GM19455 (cell line): Measurements from ENCODE around the gene GGT5.
"Not testable (repeated sequence)": the region's sequence is repeated elsewhere in the genome, so short reads cannot be mapped to it uniquely, and the experiment has no call there.

Experiments
- ATAC-seq: cut with Tn5 transposase; IDR thresholded peaks from one replicate; pipeline ENCODE4 v1.9.1; 2021; ENCODE audit not compliant: unreplicated experiment

GGT5 gene

DNA sequence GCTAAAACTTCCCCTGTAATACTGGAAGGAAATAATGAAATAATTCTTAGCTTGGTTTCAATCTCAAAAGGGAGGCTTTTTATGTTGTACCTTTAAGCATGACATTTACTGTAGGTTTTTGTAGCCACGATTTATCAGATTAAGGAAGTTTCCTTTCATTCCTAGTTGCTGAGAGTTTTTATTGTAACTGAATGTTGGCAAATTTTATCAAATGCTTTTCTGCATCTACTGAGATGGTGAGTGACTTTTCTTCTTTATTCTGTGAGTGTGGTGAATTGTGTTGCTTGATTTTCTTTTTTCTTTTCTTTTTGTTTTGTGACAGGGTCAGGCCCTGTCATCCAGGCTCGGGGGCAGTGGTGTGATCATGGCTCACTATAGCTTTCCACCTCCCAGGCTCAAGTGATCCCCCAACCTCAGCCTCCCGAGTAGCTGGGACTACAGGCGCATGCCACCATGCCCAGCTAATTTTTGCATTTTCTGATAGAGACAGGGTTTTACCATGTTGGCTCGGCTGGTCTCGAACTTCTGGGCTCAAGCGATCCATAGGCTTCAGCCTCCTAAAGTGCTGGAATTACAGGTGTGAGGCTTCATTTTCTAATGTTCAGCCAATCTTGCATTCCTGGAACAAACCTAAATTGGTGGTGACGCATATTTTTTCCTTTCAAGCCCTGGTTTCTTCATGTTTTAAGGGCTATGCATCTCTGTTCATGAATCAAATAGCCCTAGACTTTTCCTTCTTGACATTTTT lies 37.4 kb downstream of the GGT5 start:
- ATAC-seq = no peak

DNA sequence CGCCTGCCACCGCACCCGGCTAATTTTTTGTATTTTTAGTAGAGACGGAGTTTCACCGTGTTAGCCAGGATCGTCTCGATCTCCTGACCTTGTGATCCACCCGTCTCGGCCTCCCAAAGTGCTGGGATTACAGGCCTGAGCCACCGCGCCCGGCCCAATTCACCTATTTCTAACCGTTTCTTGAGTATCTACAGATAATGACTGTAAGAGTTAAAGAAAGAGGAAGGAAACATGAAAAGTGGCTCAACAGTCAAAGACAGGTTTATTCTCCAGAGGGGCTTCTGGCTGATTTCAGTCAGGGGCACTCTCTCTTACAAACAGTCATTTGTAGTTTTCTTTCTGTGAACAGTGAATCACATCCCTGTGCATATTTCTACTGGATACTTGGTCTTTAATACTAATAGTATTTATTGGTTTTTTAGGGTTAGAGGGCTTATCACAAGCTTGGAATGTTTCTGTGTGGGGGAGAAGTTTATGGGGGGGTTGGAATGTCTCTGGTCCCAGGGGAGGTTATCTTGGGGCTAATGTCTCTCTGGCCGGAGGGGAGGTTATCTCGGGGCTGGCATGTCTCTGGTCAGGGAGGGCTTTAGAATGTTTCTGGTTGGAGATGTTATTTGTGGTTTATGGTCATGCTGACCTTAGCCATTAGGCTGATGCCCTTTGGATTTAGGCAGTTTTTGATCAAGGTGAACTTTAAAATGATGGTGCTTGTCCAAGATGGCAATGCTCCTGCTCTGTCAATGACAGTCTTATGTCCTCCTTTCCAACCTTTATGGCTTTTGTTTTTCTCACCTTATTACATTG lies 38.2 kb downstream of the GGT5 start:
- not testable (repeated sequence) for ATAC-seq

DNA sequence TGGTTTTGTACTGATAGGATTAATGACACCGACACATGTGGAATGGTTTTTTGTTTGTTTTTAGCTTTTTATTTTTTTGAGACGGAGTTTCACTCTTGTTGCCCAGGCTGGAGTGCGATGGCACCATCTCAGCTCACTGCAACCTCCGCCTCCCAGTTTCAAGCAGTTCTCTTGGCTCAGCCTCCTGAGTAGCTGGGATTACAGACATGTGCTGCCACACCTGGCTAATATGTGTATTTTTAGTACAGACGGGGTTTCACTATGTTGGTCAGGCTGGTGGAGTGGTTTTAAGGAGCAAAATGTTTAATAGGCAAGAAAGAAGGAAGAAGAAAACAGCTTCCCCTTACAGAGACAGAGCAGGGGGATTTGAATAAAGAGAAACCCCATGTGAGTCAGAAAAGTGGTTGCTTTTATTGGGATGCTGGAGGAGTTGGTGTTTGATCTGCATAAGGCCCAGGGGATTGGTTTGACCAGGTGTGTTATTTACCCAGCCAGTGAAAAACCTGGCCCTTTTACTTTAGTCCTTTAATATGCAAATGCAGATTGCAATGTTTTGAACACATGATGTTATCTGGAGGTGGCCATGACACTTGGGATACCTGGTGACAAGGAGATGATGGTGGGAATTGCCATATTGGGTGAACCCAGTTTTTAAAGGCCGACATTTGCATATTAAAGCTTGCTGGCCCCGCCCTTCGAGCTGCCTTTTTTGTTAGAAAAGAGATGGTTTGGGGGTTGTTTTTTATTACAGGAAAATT lies 39.3 kb downstream of the GGT5 start:
- ATAC-seq = no peak

DNA sequence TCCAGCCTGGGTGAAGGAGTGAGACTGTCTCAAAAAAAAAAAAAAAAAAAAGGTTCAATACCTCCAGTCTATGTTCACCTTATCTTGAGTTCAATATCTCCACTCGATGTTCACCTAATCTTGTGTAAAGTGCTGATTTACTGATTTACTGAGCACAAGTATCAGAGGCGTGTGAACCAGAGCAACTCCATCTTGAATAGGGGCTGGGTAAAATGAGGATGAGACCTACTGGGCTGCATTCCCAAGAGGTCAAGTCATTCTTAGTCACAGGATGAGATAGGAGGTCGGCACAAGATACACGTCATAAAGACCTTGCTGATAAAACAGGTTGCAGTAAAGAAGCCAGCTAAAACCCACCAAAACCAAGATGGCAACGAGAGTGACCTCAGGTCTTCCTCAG lies 41.0 kb downstream of the GGT5 start:
- ATAC-seq = not testable (repeated sequence)

DNA sequence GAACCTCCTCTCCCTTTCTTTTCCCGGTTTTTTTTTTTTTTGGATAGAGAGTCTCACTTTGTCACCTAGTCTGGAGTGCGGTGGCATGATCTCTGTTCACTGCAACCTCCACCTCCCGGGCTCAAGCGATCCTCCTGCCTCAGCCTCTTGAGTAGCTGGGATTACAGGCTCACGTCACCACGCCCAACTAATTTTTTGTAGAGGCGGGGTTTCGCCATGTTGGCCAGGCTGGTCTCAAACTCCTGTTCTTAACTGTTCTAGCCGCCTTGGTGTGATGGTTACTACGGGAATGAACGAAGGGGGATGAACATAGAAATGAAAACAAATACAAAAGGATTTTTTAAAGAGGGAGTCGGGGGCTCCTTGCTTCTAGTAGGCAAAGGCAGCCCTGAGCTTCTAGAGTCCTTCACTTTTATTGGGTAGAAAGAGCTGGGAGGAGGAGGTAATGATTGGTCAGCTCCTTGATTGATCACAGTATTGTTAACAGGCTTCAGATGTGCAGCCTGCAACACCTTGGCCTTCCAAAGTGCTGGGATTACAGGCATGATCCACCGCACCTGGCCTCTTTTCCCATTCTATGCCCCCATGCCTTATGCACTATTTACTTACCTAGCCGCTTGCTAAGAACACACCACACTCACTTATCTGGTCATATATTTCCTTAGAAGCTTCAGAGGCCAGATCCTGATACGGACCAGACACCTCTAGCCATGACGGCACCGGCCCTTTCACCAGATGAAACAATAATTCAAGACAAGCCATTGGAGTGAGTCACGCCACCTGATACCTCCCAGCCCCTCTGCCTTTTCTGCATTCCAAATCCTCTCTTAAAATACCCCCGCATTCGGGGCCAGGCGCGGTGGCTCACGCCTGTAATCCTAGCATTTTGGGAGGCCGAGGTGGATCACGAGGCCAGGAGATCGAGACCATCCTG lies 42.9 kb downstream of the GGT5 start:
- no peak for ATAC-seq

DNA sequence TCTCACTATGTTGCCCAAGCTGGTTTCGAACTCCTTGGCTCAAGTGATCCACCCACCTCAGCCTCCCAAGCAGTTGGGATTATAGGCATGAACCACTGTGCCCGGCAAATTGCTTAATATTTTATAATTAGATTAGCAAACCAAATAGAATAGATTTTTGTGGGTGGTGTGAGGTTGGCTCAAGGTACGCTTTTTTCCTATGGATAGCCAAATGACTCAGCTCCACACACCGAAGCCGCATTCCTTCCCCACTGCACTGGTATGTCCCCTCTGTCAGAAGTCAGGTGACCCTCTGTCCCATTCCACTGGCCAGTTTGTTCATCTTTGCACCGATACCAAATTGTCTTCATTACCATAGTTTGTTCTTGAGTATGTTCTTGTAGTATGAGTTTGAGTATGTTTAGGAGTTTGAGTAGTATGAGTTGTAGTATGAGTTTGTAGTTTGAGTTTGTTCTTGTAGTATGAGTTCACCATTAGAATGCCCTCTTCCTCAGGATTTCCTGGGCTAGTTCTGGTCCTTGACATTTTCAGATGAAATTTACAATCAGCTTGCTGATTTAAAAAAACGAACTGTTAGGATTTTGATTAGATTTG lies 44.2 kb downstream of the GGT5 start:
- no peak for ATAC-seq

DNA sequence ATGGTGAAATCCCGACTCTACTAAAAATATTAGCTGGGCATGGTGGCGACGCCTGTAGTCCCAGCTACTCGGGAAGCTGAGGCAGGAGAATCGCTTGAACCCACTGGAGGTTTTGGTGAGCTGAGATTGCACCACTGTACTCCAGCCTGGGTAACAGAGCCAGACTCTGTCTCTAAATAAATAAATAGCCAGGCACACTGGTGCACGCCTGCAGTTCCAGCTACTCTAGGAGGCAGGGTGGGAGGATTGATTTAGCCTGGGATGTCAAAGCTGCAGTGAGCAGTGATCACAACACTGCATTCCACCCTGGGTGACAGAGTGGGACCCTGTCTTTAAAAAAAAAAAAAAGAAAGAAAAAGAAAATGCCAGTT lies 46.2 kb downstream of the GGT5 start:
- ATAC-seq = no peak

DNA sequence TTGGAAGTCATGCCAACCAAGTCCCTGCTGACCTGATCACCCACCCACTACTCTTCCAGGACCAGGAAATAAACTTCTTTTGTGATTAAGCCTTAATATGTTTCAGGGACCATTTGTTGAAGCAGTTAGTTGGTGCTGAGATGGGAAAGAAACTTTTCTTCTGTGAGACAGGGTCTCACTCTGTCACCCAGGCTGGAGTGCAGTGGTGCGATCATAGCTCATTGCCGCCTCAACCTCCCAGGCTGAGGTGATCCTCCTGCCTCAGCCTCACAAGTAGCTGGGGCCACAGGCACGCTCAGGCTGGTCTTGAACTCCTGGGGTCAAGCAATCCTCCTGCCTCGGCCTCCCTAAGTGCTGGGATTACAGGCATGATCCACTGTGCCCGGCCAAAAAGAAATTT lies 53.0 kb downstream of the GGT5 start:
- no peak for ATAC-seq

DNA sequence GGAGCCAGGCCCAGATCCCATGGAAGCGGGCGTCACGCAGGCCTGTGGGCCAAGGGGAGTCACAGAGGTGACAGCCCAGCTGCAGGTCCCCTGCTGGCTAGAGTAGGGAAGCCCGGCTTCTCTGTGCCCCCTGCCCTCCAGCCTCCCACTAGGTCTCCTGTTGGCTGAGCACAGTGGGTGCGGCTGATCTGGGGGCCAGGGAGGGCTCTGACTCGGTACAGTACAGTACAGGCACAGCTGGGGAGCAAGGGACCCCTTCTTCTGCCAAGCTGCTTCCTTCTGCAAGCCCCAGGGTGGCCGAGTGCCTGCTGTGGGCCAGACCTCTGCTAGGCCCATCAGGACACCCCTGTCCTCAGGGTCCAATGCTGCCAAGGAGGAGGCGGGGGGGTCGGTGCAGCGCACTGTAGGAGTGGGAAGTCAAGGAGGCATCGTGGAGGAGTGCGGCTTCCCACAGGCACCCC lies 53.5 kb downstream of the GGT5 start:
- ATAC-seq = no peak

DNA sequence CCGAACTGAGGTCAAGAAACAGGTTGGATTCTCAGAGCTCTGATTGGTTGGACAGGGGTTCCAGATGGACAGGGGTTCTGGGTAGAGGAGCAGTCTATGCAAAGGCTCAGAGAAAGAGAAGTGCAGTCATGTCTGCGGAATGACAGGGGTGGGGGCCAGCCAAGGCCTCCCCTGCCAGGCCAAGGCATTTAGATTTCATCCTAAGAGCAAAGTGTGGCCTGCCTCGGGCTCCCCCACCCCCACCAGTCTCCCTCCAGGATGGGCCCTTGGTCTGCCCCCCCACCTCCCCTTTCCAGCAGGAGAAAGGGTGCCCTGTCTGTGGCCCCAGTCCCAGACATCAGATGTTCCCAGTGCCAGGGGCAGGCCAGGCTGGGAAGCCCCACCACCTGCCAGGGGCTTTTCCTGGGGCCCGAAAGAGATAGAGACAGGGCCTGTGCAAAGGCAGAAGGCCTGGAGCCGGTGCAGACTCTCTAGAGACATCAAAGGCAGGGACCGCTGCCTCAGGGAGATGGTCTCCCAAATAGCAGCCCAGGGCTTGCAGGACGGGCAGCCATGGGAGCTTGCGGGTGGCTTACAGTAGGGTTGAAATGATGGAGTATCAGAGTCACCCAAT lies 54.2 kb downstream of the GGT5 start:
- no peak for ATAC-seq

DNA sequence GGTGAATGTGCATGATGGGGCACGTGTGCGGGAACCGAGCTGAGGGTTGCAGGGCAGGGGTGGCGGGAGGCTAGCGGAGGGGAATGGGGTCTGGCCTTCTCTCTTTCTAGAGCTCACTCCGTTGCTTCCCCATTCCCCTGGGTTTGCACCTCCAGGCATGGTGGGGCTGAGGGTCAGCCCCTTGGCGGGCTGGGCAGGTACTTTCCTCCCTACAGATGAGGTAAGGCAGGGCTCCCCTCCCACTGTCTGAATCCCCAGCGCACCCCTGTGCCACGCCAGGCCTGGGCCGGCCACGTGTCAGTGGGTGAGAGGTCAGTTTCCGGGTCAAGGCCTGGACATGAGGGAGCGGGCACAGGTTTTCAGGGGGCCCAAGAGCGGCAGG lies 54.7 kb downstream of the GGT5 start:
- no peak for ATAC-seq

DNA sequence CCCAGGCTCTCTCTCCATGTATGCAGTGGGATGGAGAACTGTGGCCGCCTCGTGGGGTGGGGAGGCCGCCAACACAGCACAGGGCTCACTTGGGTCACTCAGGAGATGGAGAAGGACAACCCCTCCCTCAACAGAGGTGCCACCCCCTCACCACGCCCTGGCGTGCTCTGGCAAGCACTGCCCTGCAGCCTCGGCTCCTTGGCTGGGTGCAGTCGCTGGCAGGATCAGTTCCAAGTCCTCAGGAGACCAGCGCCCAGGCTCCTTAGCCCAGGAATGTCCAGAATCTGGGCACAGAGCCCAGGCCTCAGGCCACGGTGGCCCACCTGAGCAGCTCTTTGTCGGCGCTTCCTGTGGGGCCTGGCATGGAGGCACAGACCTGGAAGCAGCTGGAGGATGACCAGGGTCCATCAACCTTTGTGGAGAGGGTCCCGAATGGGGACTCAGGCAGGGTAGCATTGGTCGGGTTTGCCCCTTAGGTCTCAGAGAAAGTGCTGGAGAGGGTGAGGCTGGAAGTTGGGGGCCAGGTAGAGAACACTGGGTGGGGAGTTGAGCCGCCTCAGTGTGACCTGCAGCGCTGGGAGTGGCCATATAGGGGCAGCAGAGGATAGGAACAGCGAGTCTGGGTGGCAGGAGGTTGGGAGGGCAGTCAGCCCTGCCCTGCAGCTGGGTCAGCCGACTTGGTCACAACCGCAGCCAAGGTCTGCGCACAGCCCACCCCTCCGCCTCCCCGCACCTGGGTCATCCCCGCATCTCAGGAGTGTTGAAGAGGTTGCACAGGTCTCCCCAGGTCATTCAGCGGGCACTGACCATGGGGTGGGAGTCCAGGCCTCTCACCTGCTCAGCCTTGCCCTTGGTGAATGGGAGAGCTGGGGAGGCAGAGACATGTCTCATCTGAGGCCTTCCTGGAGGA lies 55.4 kb downstream of the GGT5 start:
- ATAC-seq = no peak

DNA sequence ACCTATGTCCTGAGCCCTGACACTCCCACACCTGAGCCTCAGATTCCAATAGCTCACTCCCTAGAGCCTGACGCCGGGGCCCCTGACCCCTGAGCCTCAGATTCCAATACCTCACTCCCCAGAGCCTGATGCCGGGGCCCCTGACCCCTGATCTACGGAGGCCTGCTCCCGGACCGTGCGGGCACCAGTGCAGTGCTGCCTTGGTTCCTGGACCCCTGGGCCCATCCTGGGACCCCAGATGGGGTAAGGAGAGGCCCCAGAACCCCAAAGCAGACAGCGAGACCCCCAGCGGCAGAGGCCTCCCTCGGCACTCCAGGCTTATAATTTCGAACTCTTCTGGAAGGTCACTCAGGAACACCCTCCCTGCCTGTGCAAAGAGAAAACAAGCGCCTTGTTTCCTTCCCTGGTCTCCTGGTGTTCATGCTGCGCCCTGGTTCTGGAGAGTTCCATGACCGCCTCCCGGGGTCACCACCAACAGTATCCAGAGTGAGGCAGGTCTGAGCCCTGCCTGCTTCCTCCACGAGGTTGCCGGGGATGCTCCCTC lies 56.1 kb downstream of the GGT5 start:
- no peak for ATAC-seq

DNA sequence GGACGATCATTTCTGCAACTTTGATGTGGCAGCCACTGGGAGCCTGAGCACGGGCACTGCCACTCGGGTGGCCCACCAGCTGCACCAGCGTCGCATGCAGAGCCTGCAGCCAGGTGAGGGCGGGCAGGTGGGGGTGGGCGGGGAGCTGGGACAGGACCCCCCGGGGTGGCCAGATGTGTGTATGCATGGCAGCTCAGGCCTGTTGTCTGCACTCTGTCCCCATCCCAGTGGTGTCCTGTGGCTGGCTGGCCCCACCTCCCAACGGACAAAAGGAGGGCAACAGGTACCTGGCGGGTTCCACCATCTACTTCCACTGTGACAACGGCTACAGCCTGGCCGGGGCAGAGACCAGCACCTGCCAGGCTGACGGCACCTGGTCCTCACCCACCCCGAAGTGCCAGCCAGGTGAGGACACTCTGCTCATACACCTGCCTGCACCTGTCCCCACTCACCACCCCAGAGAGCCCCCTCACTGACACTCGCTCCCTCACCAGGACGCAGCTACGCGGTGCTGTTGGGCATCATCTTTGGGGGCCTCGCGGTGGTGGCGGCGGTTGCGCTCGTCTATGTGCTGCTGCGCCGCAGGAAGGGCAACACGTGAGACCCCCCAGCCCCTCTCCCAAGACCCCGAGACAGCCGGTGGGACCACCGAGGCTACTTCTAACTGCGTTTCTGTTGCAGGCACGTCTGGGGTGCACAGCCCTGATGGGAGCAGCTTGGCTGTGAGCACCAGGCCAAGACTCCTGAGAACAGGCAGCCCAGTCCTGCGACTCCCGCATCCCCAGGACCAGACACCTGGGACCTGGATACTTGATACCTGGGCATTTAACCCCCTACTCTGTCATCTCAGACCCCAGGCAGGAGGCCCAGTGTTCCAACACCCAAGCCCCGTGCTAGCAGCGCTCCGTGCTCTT lies 56.9 kb downstream of the GGT5 start:
- ATAC-seq = no peak

DNA sequence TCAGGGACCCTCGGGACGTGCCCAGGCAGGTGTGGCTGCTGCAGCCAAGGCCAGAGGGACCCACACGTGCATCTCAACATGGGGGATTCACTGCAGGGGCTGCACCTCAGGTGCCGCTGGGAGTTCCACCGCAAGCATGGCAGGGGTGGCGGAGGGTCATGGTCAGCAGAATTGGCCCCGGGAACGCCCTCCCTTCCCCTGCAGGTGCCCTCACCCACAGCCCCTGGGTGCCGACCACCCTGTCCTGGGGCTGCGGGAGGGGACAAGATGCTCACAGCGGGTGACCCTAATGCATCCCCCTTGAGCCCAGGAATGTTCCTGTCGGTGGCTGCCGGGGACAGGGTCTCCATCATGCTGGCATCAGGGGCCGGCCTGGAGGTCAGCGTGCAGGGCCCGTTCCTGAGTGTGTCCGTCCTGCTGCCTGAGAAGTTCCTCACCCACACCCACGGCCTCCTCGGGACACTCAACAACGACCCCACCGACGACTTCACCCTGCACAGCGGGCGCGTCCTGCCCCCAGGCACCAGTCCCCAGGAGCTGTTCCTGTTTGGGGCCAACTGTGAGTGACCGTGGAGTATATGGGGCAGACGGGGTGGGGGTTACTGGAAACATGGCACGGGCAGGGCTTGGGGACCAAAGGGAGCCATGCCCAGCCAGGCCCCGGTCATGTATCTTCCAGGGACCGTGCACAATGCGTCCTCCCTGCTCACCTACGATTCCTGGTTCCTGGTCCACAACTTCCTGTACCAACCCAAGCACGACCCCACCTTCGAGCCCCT lies 57.8 kb downstream of the GGT5 start:
- ATAC-seq = no peak

DNA sequence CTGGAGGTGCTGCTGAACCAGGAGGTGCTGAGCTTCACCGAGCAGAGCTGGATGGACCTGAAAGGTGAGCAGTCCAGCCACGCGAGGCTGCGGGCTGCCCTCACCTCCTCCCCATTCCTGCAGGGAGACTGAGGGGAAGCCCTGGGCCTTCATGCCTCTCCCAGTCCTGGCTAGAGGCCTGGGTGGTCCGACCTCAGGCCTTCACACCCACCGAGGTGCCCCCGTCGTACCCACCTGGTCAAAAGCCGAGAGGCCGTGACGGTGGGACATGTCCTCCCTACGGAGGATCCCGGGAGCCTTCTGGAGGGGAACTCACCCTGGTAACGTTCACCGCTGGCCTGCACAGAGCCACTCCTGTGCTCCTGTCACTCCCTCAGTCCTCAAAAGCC lies 58.5 kb downstream of the GGT5 start:
- no peak for ATAC-seq
